ENCODE results near the gene GEMIN4. TPM values are rescaled to one million over a fixed set of nuclear protein-coding genes. Genes with fewer than 3 reads are reported as not detected.

GEMIN4 gene
- polyA plus RNA-seq, 1 of the 3 experiments (the other 2 are of a cell fraction), result 12.5 TPM

GRCh38 chr17:732902-733720, 19.0 kb downstream of the GEMIN4 start:
- Histone ChIP-seq H4K20me1 (ENCODE audit: insufficient read depth) (0 out of 2 replicates have a peak, but pooled peaks cover 3% of the 10 kb centered on the region), H3K9ac (peak overlapping the region; percentile 63), H3K4me3 (ENCODE audit: low read depth in 2 of 2, low read length in 1 of 2) (peak overlapping the region; percentile 68 to 85), H3K9me3 (no peaks in the 10 kb centered on the region), H3K9me2 (no peaks in the 10 kb centered on the region), H3K36me3 (replicated peaks in 1 of 2; ENCODE audit: control insufficient read depth in 1 of 2, insufficient read depth in 2 of 2, low read length in 1 of 2) (peaks cover 3 to 17% of the 10 kb centered on the region in 2 experiments), H3K4me2 (peak overlapping the region; percentile 84), H3F3A (replicated peaks; ENCODE audit: insufficient read depth) (peaks cover 8% of the 10 kb centered on the region), H3K27me3 (ENCODE audit: insufficient read depth) (no peaks in the 10 kb centered on the region), H3K79me2 (ENCODE audit: insufficient read depth) (peaks cover 48% of the 10 kb centered on the region), H2AFZ (ENCODE audit: low read depth) (peak overlapping the region; percentile 83; the same call in 1 of the 2 replicates), H3K27ac (ENCODE audit: low read depth in 2 of 2, low read length in 1 of 2) (peak overlapping the region; percentile 41 to 77; a peak in 3 of 4 replicates), H3K4me1 (ENCODE audit: control insufficient read depth in 1 of 2, insufficient read depth in 2 of 2, low read depth in 1 of 2, low read length in 1 of 2) (peaks cover 0 to 8% of the 10 kb centered on the region in 2 experiments; a peak in 1 of 4 replicates)
- POLR2A ChIA-PET, result interaction anchor here (0.9 to 1.0 kb wide), 3 partner anchors 9 to 263 kb away, joined by 3 to 5 read pairs (median 3); partner anchors contain the start of genes GEMIN4 and TIMM22
- TF ChIP-seq MXI1 (IDR thresholded peaks at IDR 0.05; ENCODE audit: low read depth, low read length) (0 out of 2 replicates have a peak, but pooled peaks have one; percentile 20), GATA2 (CRISPR knock-in tag; IDR thresholded peaks at IDR 0.05) (no peak), MEF2A (IDR thresholded peaks at IDR 0.05; ENCODE audit: borderline replicate concordance, low read depth) (no peak), MAX (IDR thresholded peaks at IDR 0.05; ENCODE audit: low read depth) (peak; percentile 74), TAF1 (IDR thresholded peaks at IDR 0.05; ENCODE audit: borderline replicate concordance, low read depth, low read length) (0 out of 2 replicates have a peak, but pooled peaks have one; percentile 4)
- peak; percentile 82 for DNase-seq
- CTCF ChIA-PET, result no interaction called here
- WGBS (ENCODE audit: low lambda C conversion rate), result 16% methylated on average over 22 of the region's 57 CpGs

GRCh38 chr17:732067-732901, 19.8 kb downstream of the GEMIN4 start, which contains the start of gene TLCD3A:
TLCD3A (plus strand) TSS chr17:732596; CDS start chr17:732648, 52 bp downstream.
- peak; percentile 95 for DNase-seq
- H3K9me2 ChIP-seq, result no peaks in the 10 kb centered on the region
- H3K4me3 ChIP-seq (ENCODE audit: low read depth in 2 of 2, low read length in 1 of 2), result peak within 1 kb of the TSS; percentile 68 to 85
- peak within 1 kb of the TSS; percentile 41 to 77; a peak in 3 of 4 replicates for H3K27ac ChIP-seq (ENCODE audit: low read depth in 2 of 2, low read length in 1 of 2)
- WGBS (ENCODE audit: low lambda C conversion rate), result no CpG with 5 or more reads among the region's 126 CpGs
- H3K36me3 ChIP-seq (replicated peaks in 1 of 2; ENCODE audit: control insufficient read depth in 1 of 2, insufficient read depth in 2 of 2, low read length in 1 of 2), result peaks cover 0 to 15% of the 10 kb centered on the region in 2 experiments
- H3K9me3 ChIP-seq, result no peaks in the 10 kb centered on the region
- H2AFZ ChIP-seq (ENCODE audit: low read depth), result peak within 1 kb of the TSS; percentile 89
- no peaks in the 10 kb centered on the region for H3K27me3 ChIP-seq (ENCODE audit: insufficient read depth)
- H3F3A ChIP-seq (replicated peaks; ENCODE audit: insufficient read depth), result peaks cover 8% of the 10 kb centered on the region
- H3K9ac ChIP-seq, result peak within 1 kb of the TSS; percentile 78
- CTCF ChIA-PET, result no interaction called here
- H4K20me1 ChIP-seq (ENCODE audit: insufficient read depth), result 0 out of 2 replicates have a peak, but pooled peaks cover 3% of the 10 kb centered on the region
- peak within 1 kb of the TSS; percentile 91 for H3K4me2 ChIP-seq
- POLR2A ChIA-PET, result interaction anchor here (0.9 kb wide), 1 partner anchor 9 kb away, joined by 3 read pairs; no protein-coding TSS in a partner anchor
- H3K79me2 ChIP-seq (ENCODE audit: insufficient read depth), result peaks cover 43% of the 10 kb centered on the region
- peaks cover 0 to 8% of the 10 kb centered on the region in 2 experiments; a peak in 1 of 4 replicates for H3K4me1 ChIP-seq (ENCODE audit: control insufficient read depth in 1 of 2, insufficient read depth in 2 of 2, low read depth in 1 of 2, low read length in 1 of 2)
- TF ChIP-seq NFIC (IDR thresholded peaks at IDR 0.05; ENCODE audit: borderline replicate concordance) (no peak), ZBTB33 (IDR thresholded peaks at IDR 0.05; ENCODE audit: borderline replicate concordance, low read depth) (no peak), FOSL2 (IDR thresholded peaks at IDR 0.05; ENCODE audit: borderline replicate concordance, low read depth) (no peak), TCF12 (IDR thresholded peaks at IDR 0.05) (no peak), YY1 (IDR thresholded peaks at IDR 0.05; ENCODE audit: low read depth) (no peak), SIN3A (IDR thresholded peaks at IDR 0.05; ENCODE audit: borderline replicate concordance, low read depth, low read length) (no peak), FOXM1 (IDR thresholded peaks at IDR 0.05; ENCODE audit: low read depth) (no peak), RXRA (IDR thresholded peaks at IDR 0.05; ENCODE audit: borderline replicate concordance, low read depth) (no peak), NRF1 (IDR thresholded peaks at IDR 0.05; ENCODE audit: low read depth, low read length) (no peak), POLR2AphosphoS5 (IDR thresholded peaks at IDR 0.05; ENCODE audit: low read depth, low read length) (no peak), CTCF (IDR thresholded peaks at IDR 0.05) (no peak), RCOR1 (IDR thresholded peaks at IDR 0.05; ENCODE audit: low read length) (no peak), RFX5 (IDR thresholded peaks at IDR 0.05; ENCODE audit: low read length) (no peak), USF2 (IDR thresholded peaks at IDR 0.05; ENCODE audit: borderline replicate concordance, low read depth, low read length) (no peak), EZH2phosphoT487 (IDR thresholded peaks at IDR 0.05; ENCODE audit: borderline replicate concordance, low read depth) (no peak)
